Endodermal cell (in vitro differentiated cells): ENCODE data around the gene ZNF837. TPM values are rescaled to one million over a fixed set of nuclear protein-coding genes. Genes with fewer than 3 reads are reported as not detected.

ENCODE experiments used
- DNase-seq: peaks from one replicate; pipeline ENCODE4 v3.0.0-alpha.2; 2017
- H3K27ac ChIP-seq: 2 replicates; pipeline ENCODE4 v1.5.1; 2013; ENCODE audit warnings: mild to moderate bottlenecking, low read depth, low read length, moderate library complexity
- H3K27me3 ChIP-seq: 2 replicates; pipeline ENCODE4 v1.6.1; 2013; ENCODE audit warnings: mild to moderate bottlenecking, low read length, moderate library complexity; ENCODE audit not compliant: insufficient read depth, control insufficient read depth, poor library complexity, severe bottlenecking
- H3K36me3 ChIP-seq: 2 replicates; pipeline ENCODE4 v1.7.0; 2013; ENCODE audit warnings: mild to moderate bottlenecking, low read length, moderate library complexity; ENCODE audit not compliant: control insufficient read depth, insufficient read depth
- H3K4me1 ChIP-seq: one replicate; pipeline ENCODE4 v1.7.0; 2013; ENCODE audit warnings: low read length; ENCODE audit not compliant: control insufficient read depth, insufficient read depth
- H3K4me3 ChIP-seq: 2 replicates; pipeline ENCODE4 v1.5.1; 2013; ENCODE audit warnings: mild to moderate bottlenecking, low read length, moderate library complexity
- H3K9ac ChIP-seq: 2 replicates; pipeline ENCODE4 v1.6.1; 2013; ENCODE audit warnings: mild to moderate bottlenecking, low read length, moderate library complexity; ENCODE audit not compliant: poor library complexity, severe bottlenecking; ENCODE audit errors: extremely low read depth
- H3K9me3 ChIP-seq: 2 replicates; pipeline ENCODE4 v1.6.1; 2013; ENCODE audit warnings: mild to moderate bottlenecking, low read length, moderate library complexity; ENCODE audit not compliant: control insufficient read depth
- H3K27ac Mint-ChIP-seq: 2 replicates; pipeline ENCODE4 v1.8.0; 2020; ENCODE audit warnings: mixed read lengths
- H3K27me3 Mint-ChIP-seq: 2 replicates; pipeline ENCODE4 v1.8.0; 2021; ENCODE audit warnings: mild to moderate bottlenecking, mixed read lengths; ENCODE audit not compliant: insufficient read depth
- H3K36me3 Mint-ChIP-seq: 2 replicates; pipeline ENCODE4 v1.8.0; 2020; ENCODE audit warnings: low read depth, mixed read lengths
- H3K4me1 Mint-ChIP-seq: 2 replicates; pipeline ENCODE4 v1.8.0; 2020; ENCODE audit warnings: mixed read lengths
- H3K4me3 Mint-ChIP-seq: 2 replicates; pipeline ENCODE4 v1.8.0; 2020; ENCODE audit warnings: mild to moderate bottlenecking, moderate library complexity, mixed read lengths
- H3K9me3 Mint-ChIP-seq: 2 replicates; pipeline ENCODE4 v1.8.0; 2020; ENCODE audit warnings: mild to moderate bottlenecking, mixed read lengths
- WGBS, 2 experiments: methylation state at CpG; one replicate each; pipeline versions ENCODE4 v1.1.5 to v1.1.7; 2013; ENCODE audit warnings: missing lambda C conversion rate in 2 of 2, mixed read lengths in 1 of 2; ENCODE audit not compliant: insufficient coverage in 1 of 2, insufficient read length in 1 of 2; 5-methylcytosine and 5-hydroxymethylcytosine counted together
- total RNA-seq, 2 donors: library from RNA; stranded (reverse); fragmentation: NEBNext Ultra II Directional in 1 of 2; extraction: Animal tissue kit (Norgen Biotek cat#: 25700) in 1 of 2; gene quantifications; 2 replicates in 1 of 2; 3 replicates in 1 of 2; pipeline ENCODE4 v1.2.1, GENCODE V29; 2021
- TF ChIP-seq, protein P1 (sequence below): fragments of 200-600 bp; sonication (generic); conservative IDR thresholded peaks from 2 replicates; pipeline ENCODE4 v1.5.0; 2021; ENCODE audit warnings: antibody characterized with exemption, mild to moderate bottlenecking

ZNF837 gene
- total RNA-seq, 2 donors from 2014 or later, result 3.1 to 3.8 TPM

DNA sequence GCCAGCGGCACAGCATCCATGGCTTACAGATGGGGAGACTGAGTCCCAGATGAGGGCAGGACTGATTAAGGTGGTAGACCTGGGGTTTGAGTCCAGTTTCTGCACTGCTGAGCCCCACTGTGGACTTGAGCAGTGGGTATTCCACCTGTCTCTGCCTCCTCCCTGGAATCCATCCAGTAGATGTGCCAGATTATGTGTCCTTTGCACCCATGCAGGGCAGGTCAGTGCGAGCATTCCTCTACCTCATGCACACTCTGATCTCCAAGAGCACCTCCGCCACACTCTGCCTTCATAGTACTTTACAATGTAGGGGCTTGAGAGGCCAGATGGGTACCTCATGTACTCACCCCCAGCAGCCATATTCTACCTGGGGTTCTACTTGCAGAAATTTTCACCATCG, 44.0 kb downstream of the ZNF837 start:
- Histone ChIP-seq H3K27me3 (no peaks in the 10 kb centered on the region), H3K4me1 (no peaks in the 10 kb centered on the region), H3K27ac (no peak overlapping the region), H3K36me3 (peaks cover 58% of the 10 kb centered on the region), H3K9ac (no peak overlapping the region), H3K4me3 (no peak overlapping the region), H3K9me3 (no peaks in the 10 kb centered on the region)
- peaks cover 62% of the 10 kb centered on the region for H3K36me3 Mint-ChIP-seq
- no peaks in the 10 kb centered on the region for H3K27me3 Mint-ChIP-seq
- no peak overlapping the region for H3K27ac Mint-ChIP-seq
- TF ChIP-seq, protein P1, sequence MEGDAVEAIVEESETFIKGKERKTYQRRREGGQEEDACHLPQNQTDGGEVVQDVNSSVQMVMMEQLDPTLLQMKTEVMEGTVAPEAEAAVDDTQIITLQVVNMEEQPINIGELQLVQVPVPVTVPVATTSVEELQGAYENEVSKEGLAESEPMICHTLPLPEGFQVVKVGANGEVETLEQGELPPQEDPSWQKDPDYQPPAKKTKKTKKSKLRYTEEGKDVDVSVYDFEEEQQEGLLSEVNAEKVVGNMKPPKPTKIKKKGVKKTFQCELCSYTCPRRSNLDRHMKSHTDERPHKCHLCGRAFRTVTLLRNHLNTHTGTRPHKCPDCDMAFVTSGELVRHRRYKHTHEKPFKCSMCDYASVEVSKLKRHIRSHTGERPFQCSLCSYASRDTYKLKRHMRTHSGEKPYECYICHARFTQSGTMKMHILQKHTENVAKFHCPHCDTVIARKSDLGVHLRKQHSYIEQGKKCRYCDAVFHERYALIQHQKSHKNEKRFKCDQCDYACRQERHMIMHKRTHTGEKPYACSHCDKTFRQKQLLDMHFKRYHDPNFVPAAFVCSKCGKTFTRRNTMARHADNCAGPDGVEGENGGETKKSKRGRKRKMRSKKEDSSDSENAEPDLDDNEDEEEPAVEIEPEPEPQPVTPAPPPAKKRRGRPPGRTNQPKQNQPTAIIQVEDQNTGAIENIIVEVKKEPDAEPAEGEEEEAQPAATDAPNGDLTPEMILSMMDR, result no peak
- peaks cover 6% of the 10 kb centered on the region for H3K4me1 Mint-ChIP-seq
- H3K4me3 Mint-ChIP-seq, result no peak overlapping the region
- DNase-seq, result no peak
- 96 to 100% methylated on average over 2 to 4 of the region's 4 CpGs for WGBS, 2 experiments
- peaks cover 20% of the 10 kb centered on the region for H3K9me3 Mint-ChIP-seq

DNA sequence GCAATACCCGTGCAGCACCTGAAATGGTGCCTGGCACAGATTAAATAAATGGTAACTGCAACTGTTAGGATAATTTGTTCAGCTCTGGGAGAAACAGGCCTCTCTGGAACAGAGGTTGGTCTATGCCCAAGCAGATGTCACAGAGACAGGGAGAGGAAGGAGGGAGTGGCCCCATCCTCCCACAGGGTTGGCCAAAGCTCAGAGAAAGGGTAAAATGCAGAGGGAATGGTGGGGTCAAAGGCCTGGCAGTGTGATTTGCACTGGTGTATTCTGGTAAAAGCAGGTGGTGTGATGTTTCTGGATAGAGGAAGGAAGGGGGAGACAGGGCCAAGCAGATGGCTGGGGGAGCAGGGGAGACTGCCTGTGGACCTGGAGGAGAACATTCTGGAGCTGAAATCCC, 44.6 kb downstream of the ZNF837 start:
- no peaks in the 10 kb centered on the region for H3K4me1 ChIP-seq
- Mint-ChIP-seq H3K27me3 (no peaks in the 10 kb centered on the region), H3K27ac (no peak overlapping the region), H3K36me3 (peaks cover 61% of the 10 kb centered on the region), H3K4me1 (peaks cover 6% of the 10 kb centered on the region), H3K4me3 (no peak overlapping the region), H3K9me3 (peaks cover 20% of the 10 kb centered on the region)
- TF ChIP-seq, protein P1, result no peak
- H3K36me3 ChIP-seq, result peaks cover 54% of the 10 kb centered on the region
- no peak overlapping the region for H3K27ac ChIP-seq
- H3K9ac ChIP-seq, result no peak overlapping the region
- 97 to 100% methylated on average over 1 of the region's 1 CpG for whole genome bisulfite sequencing, 2 experiments
- H3K27me3 ChIP-seq, result no peaks in the 10 kb centered on the region
- no peak overlapping the region for H3K4me3 ChIP-seq
- no peaks in the 10 kb centered on the region for H3K9me3 ChIP-seq
- DNase-seq, result no peak

DNA sequence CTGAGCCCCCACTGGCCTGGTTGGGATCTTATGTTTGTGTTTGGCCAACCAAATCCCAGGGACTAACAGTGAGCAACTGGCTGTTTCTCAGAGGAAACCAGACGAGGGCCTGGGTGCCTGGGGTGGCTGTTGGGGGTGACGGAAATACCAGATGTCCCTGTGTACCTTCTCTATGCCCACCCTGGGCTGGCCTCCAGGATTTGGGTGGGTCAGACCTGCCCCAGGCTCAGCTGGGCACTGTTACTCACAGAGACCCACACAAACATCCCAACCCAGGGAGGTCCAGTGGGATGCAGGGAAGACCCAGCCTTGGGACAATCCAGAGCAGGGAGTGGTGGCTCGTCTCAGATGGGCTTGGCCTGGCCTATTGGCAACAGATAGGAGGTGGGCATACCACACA, 45.2 kb downstream of the ZNF837 start:
- H3K36me3 Mint-ChIP-seq, result peaks cover 57% of the 10 kb centered on the region
- Histone ChIP-seq H3K4me1 (peaks cover 3% of the 10 kb centered on the region), H3K36me3 (peaks cover 52% of the 10 kb centered on the region), H3K27me3 (no peaks in the 10 kb centered on the region), H3K4me3 (no peak overlapping the region), H3K9ac (no peak overlapping the region), H3K9me3 (no peaks in the 10 kb centered on the region), H3K27ac (no peak overlapping the region)
- 94 to 100% methylated on average over 1 to 3 of the region's 3 CpGs for WGBS, 2 experiments
- H3K9me3 Mint-ChIP-seq, result peaks cover 20% of the 10 kb centered on the region
- H3K4me3 Mint-ChIP-seq, result no peak overlapping the region
- DNase-seq, result no peak
- TF ChIP-seq, protein P1, result no peak
- H3K4me1 Mint-ChIP-seq, result peaks cover 9% of the 10 kb centered on the region
- no peak overlapping the region for H3K27ac Mint-ChIP-seq
- no peaks in the 10 kb centered on the region for H3K27me3 Mint-ChIP-seq
